T-cell (primary cell): ENCODE measurements around the gene STIL. TPM values are rescaled to one million over a fixed set of nuclear protein-coding genes. Genes with fewer than 3 reads are reported as not detected.
"Not testable (repeated sequence)": the region's sequence is repeated elsewhere in the genome, so short reads cannot be mapped to it uniquely, and the experiment has no call there.

ENCODE experiments used
- ATAC-seq, 4 experiments: fragments of 200-7000 bp in 3 of 4; fragments of 150-1000 bp in 1 of 4; cut with Tn5 transposase; replicated peaks in 1 of 4; 1 replicate in 3 of 4; 2 replicates in 1 of 4; pipeline ENCODE4 v1.10.0; 2021; ENCODE audit warnings: moderate library complexity in 3 of 4, mild to moderate bottlenecking in 2 of 4, moderate number of reproducible peaks in 1 of 4
- CTCF ChIA-PET, 2 donors: fragments of 300-600 bp; sonication (Branson Sonifier 250); formaldehyde crosslinking; loops; one replicate each; lab custom pipeline; 2022; ENCODE audit warnings: antibody characterized with exemption in 2 of 2; lab: Charles Lee
- POLR2A ChIA-PET, 2 donors: fragments of 300-600 bp; sonication (Branson Sonifier 250); formaldehyde crosslinking; loops; one replicate each; lab custom pipeline; 2022; ENCODE audit warnings: antibody characterized with exemption in 2 of 2; lab: Charles Lee
- DNase-seq, 35 experiments: peaks; one replicate each; pipeline versions ENCODE4 v3.0.0 to v3.0.0-alpha.2; 2013 to 2023
- H3K27ac ChIP-seq: one replicate; pipeline ENCODE4 v1.5.1; 2013; ENCODE audit warnings: low read length
- H3K27me3 ChIP-seq, 2 experiments: replicated peaks in 1 of 2; 1 replicate in 1 of 2; 2 replicates in 1 of 2; pipeline versions ENCODE4 v1.6.1 to v1.7.0; 2013; ENCODE audit warnings: low read length in 1 of 2, mixed read lengths in 1 of 2; ENCODE audit not compliant: control insufficient read depth in 2 of 2, insufficient read depth in 2 of 2; ENCODE audit errors: extremely low read depth in 1 of 2
- H3K36me3 ChIP-seq, 2 donors: 1 replicate in 1 of 2; 2 replicates in 1 of 2; pipeline versions ENCODE4 v1.6.1 to v1.7.0; 2013; ENCODE audit warnings: low read length in 1 of 2; ENCODE audit not compliant: control insufficient read depth in 2 of 2, insufficient read depth in 1 of 2; ENCODE audit errors: extremely low read depth in 1 of 2
- H3K4me1 ChIP-seq, 2 experiments: 1 replicate in 1 of 2; 2 replicates in 1 of 2; pipeline versions ENCODE4 v1.6.1 to v1.7.0; 2013; ENCODE audit warnings: low read length in 2 of 2, mixed read lengths in 1 of 2; ENCODE audit not compliant: insufficient read depth in 2 of 2, control insufficient read depth in 1 of 2; ENCODE audit errors: extremely low read depth in 1 of 2
- H3K4me3 ChIP-seq, 2 donors: 1 replicate in 1 of 2; 2 replicates in 1 of 2; pipeline versions ENCODE4 v1.5.1 to v1.7.0; 2013; ENCODE audit warnings: mild to moderate bottlenecking in 2 of 2, low read length in 1 of 2, moderate library complexity in 1 of 2; ENCODE audit not compliant: control insufficient read depth in 1 of 2; ENCODE audit errors: extremely low read depth in 1 of 2
- H3K9me3 ChIP-seq: 2 replicates; pipeline ENCODE4 v1.7.0; 2013
- H3K27ac Mint-ChIP-seq, 2 donors: one replicate each; pipeline ENCODE4 v1.8.0; 2020 to 2021; ENCODE audit warnings: mild to moderate bottlenecking in 2 of 2, mixed read lengths in 2 of 2
- H3K27me3 Mint-ChIP-seq, 2 donors: one replicate each; pipeline ENCODE4 v1.8.0; 2021 to 2022; ENCODE audit warnings: mixed read lengths in 2 of 2
- H3K36me3 Mint-ChIP-seq: one replicate; pipeline ENCODE4 v1.8.0; 2021; ENCODE audit warnings: mixed read lengths
- H3K4me1 Mint-ChIP-seq, 3 donors: one replicate each; pipeline ENCODE4 v1.8.0; 2020 to 2022; ENCODE audit warnings: mixed read lengths in 3 of 3, mild to moderate bottlenecking in 1 of 3
- H3K4me3 Mint-ChIP-seq, 3 donors: one replicate each; pipeline ENCODE4 v1.8.0; 2020 to 2022; ENCODE audit warnings: mild to moderate bottlenecking in 3 of 3, mixed read lengths in 3 of 3, moderate library complexity in 3 of 3
- H3K9me3 Mint-ChIP-seq, 3 donors: one replicate each; pipeline ENCODE4 v1.8.0; 2020 to 2022; ENCODE audit warnings: mixed read lengths in 3 of 3
- WGBS: methylation state at CpG from one replicate; pipeline ENCODE4 v1.1.5; 2013; ENCODE audit warnings: missing lambda C conversion rate; ENCODE audit not compliant: insufficient coverage; 5-methylcytosine and 5-hydroxymethylcytosine counted together
- total RNA-seq, 35 experiments: library from RNA in 6 of 35; stranded (reverse) in 6 of 35; fragments of 120-200 nt in 1 of 35; gene quantifications; one replicate each; pipeline versions ENCODE4 v1.2.1 to v1.2.4 and lab custom pipeline; 2013 to 2026

Gene STIL
- total RNA-seq, 5 donors from 2014 or later (not counting 1 experiment from before 2014, with no cell fraction given) = 0.85 to 3.4 (median 1.7) TPM

DNA sequence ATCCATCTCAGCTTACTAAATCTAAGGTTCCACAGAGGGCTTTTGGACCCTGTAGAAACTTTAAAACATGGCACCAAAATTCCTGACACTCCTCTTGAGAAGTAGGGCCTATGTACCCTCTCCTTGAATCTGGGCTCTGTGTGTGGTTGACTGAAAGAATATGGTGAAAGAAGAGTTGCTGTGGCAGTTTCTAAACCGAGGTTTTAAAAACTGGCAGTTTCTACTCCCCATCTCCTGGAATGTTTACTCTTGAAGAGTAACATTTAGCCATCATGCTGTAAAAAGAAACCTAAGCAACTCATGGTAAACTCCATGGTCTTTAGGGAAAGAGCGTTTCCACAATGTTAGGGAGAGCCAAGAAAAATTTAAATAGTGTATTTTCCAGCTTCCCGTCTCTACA, 15.0 kb upstream of the STIL start:
- Histone ChIP-seq H3K4me1 (peaks cover 0 to 10% of the 10 kb centered on the region in 2 experiments), H3K27me3 (no peaks in the 10 kb centered on the region), H3K9me3 (no peaks in the 10 kb centered on the region), H3K36me3 (no peaks in the 10 kb centered on the region), H3K4me3 (no peak overlapping the region), H3K27ac (no peak overlapping the region)
- CTCF ChIA-PET = interaction anchor here (0.5 to 0.6 kb wide), 2 partner anchors 10 to 620 kb away, joined by 3 read pairs; no protein-coding TSS in a partner anchor
- Mint-ChIP-seq H3K36me3 (no peaks in the 10 kb centered on the region), H3K27me3 (no peaks in the 10 kb centered on the region), H3K4me1 (peaks cover 0 to 3% (median 0%) of the 10 kb centered on the region in 3 donors), H3K27ac (no peak overlapping the region), H3K4me3 (no peak overlapping the region), H3K9me3 (no peaks in the 10 kb centered on the region)
- DNase-seq (no peak), ATAC-seq (no peak)
- POLR2A ChIA-PET = no interaction called here
- WGBS = no CpG with 5 or more reads among the region's 3 CpGs

- ATAC-seq (no peak), DNase-seq (no peak)
- no peak overlapping the region for H3K27ac Mint-ChIP-seq
- no peaks in the 10 kb centered on the region for H3K36me3 ChIP-seq
- H3K27ac ChIP-seq = no peak overlapping the region
- whole genome bisulfite sequencing = 76% methylated on average over 2 of the region's 2 CpGs
- no peaks in the 10 kb centered on the region for H3K4me1 ChIP-seq
- H3K4me3 ChIP-seq = no peak overlapping the region
- no peaks in the 10 kb centered on the region for H3K9me3 ChIP-seq
- H3K4me3 Mint-ChIP-seq = no peak overlapping the region
- H3K4me1 Mint-ChIP-seq = no peaks in the 10 kb centered on the region
- POLR2A ChIA-PET = interaction anchor here in 1 of 2 donors (0.5 to 0.7 kb wide), 2 partner anchors 8 to 1123 kb away, joined by 3 to 6 read pairs; no protein-coding TSS in a partner anchor
- H3K27me3 ChIP-seq = no peaks in the 10 kb centered on the region
- no peaks in the 10 kb centered on the region for H3K36me3 Mint-ChIP-seq
- H3K27me3 Mint-ChIP-seq = no peaks in the 10 kb centered on the region
- H3K9me3 Mint-ChIP-seq = no peaks in the 10 kb centered on the region
- CTCF ChIA-PET = no interaction called here
Measured at GRCh38 chr1:47326271-47326670, 12.3 kb upstream of the STIL start.

GRCh38 chr1:47325528-47325927, 11.6 kb upstream of the STIL start:
- no peaks in the 10 kb centered on the region for H3K9me3 Mint-ChIP-seq

DNA sequence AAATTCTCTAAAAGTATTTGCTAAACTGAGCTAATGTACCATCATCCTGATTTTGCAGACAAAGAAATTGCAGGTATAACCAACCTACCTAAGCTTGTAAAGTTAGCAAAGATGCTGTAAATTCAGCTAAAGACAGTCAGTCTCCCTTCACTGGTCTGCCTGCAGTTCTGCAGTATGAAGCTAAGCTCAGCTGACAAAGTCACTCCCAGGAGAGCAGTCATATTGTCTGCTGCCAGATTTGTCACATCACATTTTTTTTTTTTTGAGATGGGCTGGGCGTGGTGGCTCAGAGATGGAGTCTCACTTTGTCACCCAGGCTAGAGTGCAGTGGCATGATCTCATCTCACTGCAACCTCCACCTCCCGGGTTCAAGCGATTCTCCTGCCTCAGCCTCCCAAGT, 10.7 kb upstream of the STIL start:
- no peaks in the 10 kb centered on the region for H3K36me3 Mint-ChIP-seq
- H3K27ac ChIP-seq = no peak overlapping the region
- no peaks in the 10 kb centered on the region for H3K27me3 Mint-ChIP-seq
- no peak overlapping the region for H3K27ac Mint-ChIP-seq
- no peaks in the 10 kb centered on the region for H3K9me3 Mint-ChIP-seq
- ATAC-seq (no peak), DNase-seq (no peak)
- ChIA-PET POLR2A (no interaction called here), CTCF (interaction anchor here in 1 of 2 donors (1.3 to 1.6 kb wide), 2 partner anchors 9 to 10 kb away, joined by 3 to 5 read pairs; partner anchors contain the start of genes CMPK1 and STIL)
- no peak overlapping the region for H3K4me3 ChIP-seq
- no peaks in the 10 kb centered on the region for H3K4me1 Mint-ChIP-seq
- no peaks in the 10 kb centered on the region for H3K4me1 ChIP-seq
- no peaks in the 10 kb centered on the region for H3K36me3 ChIP-seq
- no peaks in the 10 kb centered on the region for H3K9me3 ChIP-seq
- H3K27me3 ChIP-seq = no peaks in the 10 kb centered on the region
- WGBS = no CpG with 5 or more reads among the region's 3 CpGs
- H3K4me3 Mint-ChIP-seq = no peak overlapping the region

More at GRCh38 chr1:47325528-47325927, 11.6 kb upstream of the STIL start:
- Mint-ChIP-seq H3K36me3 (no peaks in the 10 kb centered on the region), H3K27me3 (no peaks in the 10 kb centered on the region), H3K4me3 (no peak overlapping the region), H3K4me1 (no peaks in the 10 kb centered on the region), H3K27ac (no peak overlapping the region)
- no peaks in the 10 kb centered on the region for H3K27me3 ChIP-seq
- no peaks in the 10 kb centered on the region for H3K9me3 ChIP-seq
- ATAC-seq (no peak), DNase-seq (no peak)
- no peak overlapping the region for H3K4me3 ChIP-seq
- H3K27ac ChIP-seq = no peak overlapping the region
- H3K36me3 ChIP-seq = no peaks in the 10 kb centered on the region
- WGBS = no CpG with 5 or more reads among the region's 2 CpGs
- CTCF ChIA-PET = interaction anchor here in 1 of 2 donors (1.6 kb wide), 1 partner anchor 11 kb away, joined by 5 read pairs; the partner anchor contains the start of gene STIL
- POLR2A ChIA-PET = no interaction called here
- H3K4me1 ChIP-seq = no peaks in the 10 kb centered on the region

DNA sequence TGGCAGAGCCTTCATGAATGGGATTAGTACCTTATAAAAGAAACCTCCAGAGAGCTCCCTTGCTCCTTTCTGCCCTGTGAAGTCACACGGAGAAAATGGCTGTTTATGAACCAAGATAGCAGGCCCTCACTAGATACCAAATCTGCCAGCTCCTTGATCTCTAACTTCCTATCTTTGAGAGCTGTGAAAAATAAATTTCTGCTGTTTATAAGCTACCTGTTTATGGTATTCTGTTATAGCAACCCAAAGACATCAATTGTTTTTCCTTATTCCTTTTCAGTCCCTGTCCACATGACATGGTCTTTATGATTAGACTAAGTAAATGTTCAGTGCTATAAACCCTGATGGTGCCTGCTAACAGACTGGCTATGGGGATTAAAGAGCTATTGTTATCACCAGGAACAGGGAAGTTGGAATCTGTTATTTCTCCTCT, 9.7 kb upstream of the STIL start:
- no peaks in the 10 kb centered on the region for H3K4me1 Mint-ChIP-seq
- Histone ChIP-seq H3K4me1 (no peaks in the 10 kb centered on the region), H3K4me3 (no peak overlapping the region), H3K27me3 (peaks cover 0 to 1% of the 10 kb centered on the region in 2 experiments), H3K27ac (no peak overlapping the region), H3K36me3 (no peaks in the 10 kb centered on the region), H3K9me3 (no peaks in the 10 kb centered on the region)
- ChIA-PET CTCF (interaction anchor here in 1 of 2 donors (1.0 to 1.3 kb wide), 2 partner anchors 10 to 114 kb away, joined by 3 to 5 read pairs; partner anchors contain the start of genes CMPK1 and FOXD2), POLR2A (interaction anchor here in 1 of 2 donors (0.6 kb wide), 1 partner anchor 599 kb away, joined by 3 read pairs; no protein-coding TSS in a partner anchor)
- no peak overlapping the region for H3K27ac Mint-ChIP-seq
- ATAC-seq (no peak), DNase-seq (no peak)
- no CpG with 5 or more reads among the region's 1 CpG for WGBS
- H3K36me3 Mint-ChIP-seq = no peaks in the 10 kb centered on the region
- H3K9me3 Mint-ChIP-seq = no peaks in the 10 kb centered on the region
- H3K27me3 Mint-ChIP-seq = no peaks in the 10 kb centered on the region
- no peak overlapping the region for H3K4me3 Mint-ChIP-seq

GRCh38 chr1:47319968-47320367, 6.0 kb upstream of the STIL start:
- DNase-seq, H3K36me3 Mint-ChIP-seq, ATAC-seq, H3K9me3 ChIP-seq, CTCF ChIA-PET, H3K4me3 ChIP-seq, H3K27ac Mint-ChIP-seq, H3K4me1 Mint-ChIP-seq, H3K27me3 Mint-ChIP-seq, H3K27me3 ChIP-seq, H3K27ac ChIP-seq, POLR2A ChIA-PET, H3K36me3 ChIP-seq, H3K4me1 ChIP-seq, H3K9me3 Mint-ChIP-seq, H3K4me3 Mint-ChIP-seq: not testable (repeated sequence)
- WGBS = 100% methylated on average over 4 of the region's 14 CpGs
